Left ventricle myocardium inferior (tissue), 1 donor: ENCODE measurements around the gene PIK3R6. TPM values are rescaled to one million over a fixed set of nuclear protein-coding genes. Genes with fewer than 3 reads are reported as not detected.

ENCODE experiments used
- DNase-seq: peaks from one replicate; pipeline ENCODE4 v3.0.0-alpha.2; 2020
- H3K27ac ChIP-seq: fragments of 200-600 bp; replicated peaks from 2 replicates; pipeline ENCODE4 v1.8.0; 2021
- H3K27me3 ChIP-seq: fragments of 200-600 bp; 2 replicates; pipeline ENCODE4 v1.8.0; 2021; ENCODE audit warnings: low read depth
- H3K36me3 ChIP-seq: fragments of 200-600 bp; 2 replicates; pipeline ENCODE4 v1.8.0; 2021
- H3K4me1 ChIP-seq: fragments of 200-600 bp; 2 replicates; pipeline ENCODE4 v1.8.0; 2021
- H3K4me3 ChIP-seq: fragments of 200-600 bp; 2 replicates; pipeline ENCODE4 v1.8.0; 2021; ENCODE audit warnings: mild to moderate bottlenecking, moderate library complexity
- H3K9me3 ChIP-seq: fragments of 200-600 bp; replicated peaks from 2 replicates; pipeline ENCODE4 v1.8.0; 2021
- intact Hi-C: fragments of 100-400 bp; cut with micrococcal nuclease; formaldehyde crosslinking; loops from one replicate; pipeline ENCODE4 v1.11.0; 2022
- total RNA-seq: library from RNA; stranded (reverse); fragmentation: NEBNext Ultra II Directional; extraction: Animal tissue kit (Norgen Biotek cat#: 25700); gene quantifications from one replicate; pipeline ENCODE4 v1.2.1, GENCODE V29; 2021
- TF ChIP-seq, protein P1 (sequence below): fragments of 200-600 bp; IDR thresholded peaks from 2 replicates; pipeline ENCODE4 v1.8.0; 2021; ENCODE audit warnings: antibody characterized with exemption, mild to moderate bottlenecking, borderline replicate concordance
- donor health status: DM: no; HTN: yes; CAD: no; lungs with severe emphysema.

PIK3R6 gene
- total RNA-seq, 1 donor from 2014 or later: 1.2 TPM

DNA sequence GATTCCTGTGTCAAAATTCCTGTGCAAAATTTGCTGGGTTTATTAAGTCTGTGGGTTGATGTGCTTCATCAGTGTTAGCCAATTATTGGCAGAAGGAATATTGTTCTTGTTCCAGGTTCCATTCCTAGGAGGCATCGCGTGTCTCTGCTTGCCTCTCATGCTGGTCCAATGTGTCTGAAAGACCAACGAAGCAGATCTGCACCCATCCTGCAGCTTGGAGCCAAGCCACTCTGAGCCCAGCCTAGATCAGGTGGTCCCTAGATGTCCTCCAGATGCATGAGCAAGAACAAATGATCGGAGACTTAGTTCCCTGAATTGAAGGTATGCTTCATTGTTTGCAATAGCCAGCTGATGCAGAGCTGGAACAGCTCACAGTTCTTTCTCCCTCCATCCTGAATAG, 10.5 kb upstream of the PIK3R6 start:
- Histone ChIP-seq H3K27me3 (peaks cover 44% of the 10 kb centered on the region), H3K9me3 (no peaks in the 10 kb centered on the region), H3K4me1 (peaks cover 13% of the 10 kb centered on the region), H3K27ac (no peak overlapping the region), H3K36me3 (no peaks in the 10 kb centered on the region), H3K4me3 (no peak overlapping the region)
- intact Hi-C loops: no loop called here
- TF ChIP-seq, protein P1, sequence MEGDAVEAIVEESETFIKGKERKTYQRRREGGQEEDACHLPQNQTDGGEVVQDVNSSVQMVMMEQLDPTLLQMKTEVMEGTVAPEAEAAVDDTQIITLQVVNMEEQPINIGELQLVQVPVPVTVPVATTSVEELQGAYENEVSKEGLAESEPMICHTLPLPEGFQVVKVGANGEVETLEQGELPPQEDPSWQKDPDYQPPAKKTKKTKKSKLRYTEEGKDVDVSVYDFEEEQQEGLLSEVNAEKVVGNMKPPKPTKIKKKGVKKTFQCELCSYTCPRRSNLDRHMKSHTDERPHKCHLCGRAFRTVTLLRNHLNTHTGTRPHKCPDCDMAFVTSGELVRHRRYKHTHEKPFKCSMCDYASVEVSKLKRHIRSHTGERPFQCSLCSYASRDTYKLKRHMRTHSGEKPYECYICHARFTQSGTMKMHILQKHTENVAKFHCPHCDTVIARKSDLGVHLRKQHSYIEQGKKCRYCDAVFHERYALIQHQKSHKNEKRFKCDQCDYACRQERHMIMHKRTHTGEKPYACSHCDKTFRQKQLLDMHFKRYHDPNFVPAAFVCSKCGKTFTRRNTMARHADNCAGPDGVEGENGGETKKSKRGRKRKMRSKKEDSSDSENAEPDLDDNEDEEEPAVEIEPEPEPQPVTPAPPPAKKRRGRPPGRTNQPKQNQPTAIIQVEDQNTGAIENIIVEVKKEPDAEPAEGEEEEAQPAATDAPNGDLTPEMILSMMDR: no peak
- DNase-seq: no peak

- Histone ChIP-seq H3K36me3 (no peaks in the 10 kb centered on the region), H3K27ac (no peak overlapping the region), H3K9me3 (no peaks in the 10 kb centered on the region), H3K4me3 (no peak overlapping the region), H3K27me3 (peaks cover 47% of the 10 kb centered on the region), H3K4me1 (peaks cover 16% of the 10 kb centered on the region)
- TF ChIP-seq, protein P1: no peak
- intact Hi-C loops: no loop called here
- DNase-seq: no peak
Measured at GRCh38 chr17:8875957-8876356, 8.5 kb upstream of the PIK3R6 start.

GRCh38 chr17:8875436-8875835, 8.0 kb upstream of the PIK3R6 start:
- TF ChIP-seq, protein P1: no peak
- Histone ChIP-seq H3K9me3 (no peaks in the 10 kb centered on the region), H3K36me3 (no peaks in the 10 kb centered on the region), H3K4me3 (no peak overlapping the region), H3K4me1 (peaks cover 16% of the 10 kb centered on the region), H3K27me3 (peaks cover 47% of the 10 kb centered on the region), H3K27ac (no peak overlapping the region)
- no peak for DNase-seq
- intact Hi-C loops: no loop called here

- peaks cover 16% of the 10 kb centered on the region for H3K4me1 ChIP-seq
- no peak for DNase-seq
- no peaks in the 10 kb centered on the region for H3K9me3 ChIP-seq
- H3K4me3 ChIP-seq: no peak overlapping the region
- TF ChIP-seq, protein P1: no peak
- intact Hi-C loops: no loop called here
- H3K36me3 ChIP-seq: no peaks in the 10 kb centered on the region
- no peak overlapping the region for H3K27ac ChIP-seq
- H3K27me3 ChIP-seq: peaks cover 47% of the 10 kb centered on the region
Measured at GRCh38 chr17:8873801-8874715, 6.6 kb upstream of the PIK3R6 start.

- H3K4me3 ChIP-seq: no peak overlapping the region
- no peaks in the 10 kb centered on the region for H3K9me3 ChIP-seq
- H3K27me3 ChIP-seq: peaks cover 44% of the 10 kb centered on the region
- intact Hi-C loops: no loop called here
- peaks cover 16% of the 10 kb centered on the region for H3K4me1 ChIP-seq
- TF ChIP-seq, protein P1: no peak
- no peak overlapping the region for H3K27ac ChIP-seq
- H3K36me3 ChIP-seq: no peaks in the 10 kb centered on the region
- no peak for DNase-seq
Measured at GRCh38 chr17:8872705-8873435, 5.4 kb upstream of the PIK3R6 start.
